Measurements from ENCODE around the gene BET1.

Gene BET1

DNA sequence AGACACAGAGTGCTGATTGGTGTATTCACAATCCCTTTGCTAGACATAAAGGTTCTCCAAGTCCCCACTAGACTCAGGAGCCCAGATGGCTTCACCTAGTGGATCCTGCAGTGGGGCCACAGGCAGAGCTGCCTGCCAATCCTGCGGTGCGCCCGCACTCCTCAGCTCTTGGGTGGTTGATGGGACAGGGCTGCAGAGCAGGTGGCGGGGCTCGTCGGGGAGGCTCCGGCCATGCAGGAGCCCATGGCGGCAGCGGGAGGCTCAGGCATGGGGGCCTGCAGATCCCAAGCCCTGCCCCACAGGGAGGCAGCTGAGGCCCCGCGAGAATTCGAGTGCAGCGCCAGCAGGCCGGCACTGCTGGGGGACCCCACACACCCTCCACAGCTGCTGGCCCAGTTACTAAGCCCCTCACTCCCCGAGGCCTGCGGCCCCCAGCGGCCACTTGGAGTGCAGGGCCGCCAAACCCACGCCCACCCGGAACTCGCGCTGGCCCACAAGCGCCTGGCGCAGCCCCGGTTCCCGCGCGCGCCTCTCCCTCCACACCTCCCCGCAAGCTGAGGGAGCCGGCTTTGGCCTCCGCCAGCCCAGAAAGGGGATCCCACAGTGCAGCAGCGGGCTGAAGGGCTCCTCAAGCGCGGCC is 7.7 kb upstream of the BET1 start:
- no peak for DNase-seq (ENCODE audit: low read depth)

DNA sequence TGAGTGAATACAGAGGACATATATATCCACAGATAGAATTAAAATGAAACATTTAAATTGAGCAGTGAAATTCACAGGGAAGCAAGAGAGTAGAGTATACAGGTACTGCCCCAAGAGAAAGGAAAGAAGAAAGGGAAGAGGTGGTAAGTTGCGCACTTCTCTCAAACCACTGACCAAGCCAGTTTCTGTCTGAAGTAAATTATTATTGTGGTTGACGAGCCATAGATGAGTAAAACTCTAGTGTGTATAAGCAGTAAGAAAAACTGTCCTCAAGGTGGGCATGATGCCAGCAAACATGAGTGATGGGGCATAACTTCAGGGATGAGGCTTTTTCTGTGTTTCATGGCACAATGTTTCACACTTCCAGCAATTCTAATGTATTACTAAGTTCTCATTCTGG is 4.4 kb upstream of the BET1 start:
- DNase-seq (ENCODE audit: low read depth) = no peak

GRCh38 chr7:94005753-94006152 is 1.6 kb upstream of the BET1 start:
- no peak for DNase-seq (ENCODE audit: low read depth)

- no peak for DNase-seq (ENCODE audit: low read depth)
These were observed 620 bp downstream of the BET1 start for GRCh38 chr7:94003446-94004023.

- no peak for DNase-seq (ENCODE audit: low read depth)
These were observed 2.8 kb downstream of the BET1 start for GRCh38 chr7:94001396-94001795.

DNA sequence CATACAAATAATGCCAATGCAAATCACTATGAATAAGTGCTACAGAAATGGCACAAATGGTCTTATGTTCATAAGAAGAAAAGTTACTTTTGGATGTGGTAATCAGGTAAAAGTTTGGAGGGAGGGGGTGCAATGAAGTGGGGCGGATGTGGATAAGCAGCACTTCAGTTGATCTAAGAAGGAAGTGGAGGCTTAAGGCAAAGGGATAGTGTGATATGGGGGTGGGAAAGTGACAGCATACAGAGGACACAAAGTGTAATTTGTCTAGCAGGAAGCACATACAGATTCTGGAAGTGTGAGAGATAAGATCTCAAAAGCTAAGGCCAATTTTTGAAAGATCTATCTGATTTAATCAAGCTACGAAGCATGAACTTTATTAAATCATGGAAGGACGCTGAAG is 6.3 kb downstream of the BET1 start:
- DNase-seq (ENCODE audit: low read depth) = no peak

DNA sequence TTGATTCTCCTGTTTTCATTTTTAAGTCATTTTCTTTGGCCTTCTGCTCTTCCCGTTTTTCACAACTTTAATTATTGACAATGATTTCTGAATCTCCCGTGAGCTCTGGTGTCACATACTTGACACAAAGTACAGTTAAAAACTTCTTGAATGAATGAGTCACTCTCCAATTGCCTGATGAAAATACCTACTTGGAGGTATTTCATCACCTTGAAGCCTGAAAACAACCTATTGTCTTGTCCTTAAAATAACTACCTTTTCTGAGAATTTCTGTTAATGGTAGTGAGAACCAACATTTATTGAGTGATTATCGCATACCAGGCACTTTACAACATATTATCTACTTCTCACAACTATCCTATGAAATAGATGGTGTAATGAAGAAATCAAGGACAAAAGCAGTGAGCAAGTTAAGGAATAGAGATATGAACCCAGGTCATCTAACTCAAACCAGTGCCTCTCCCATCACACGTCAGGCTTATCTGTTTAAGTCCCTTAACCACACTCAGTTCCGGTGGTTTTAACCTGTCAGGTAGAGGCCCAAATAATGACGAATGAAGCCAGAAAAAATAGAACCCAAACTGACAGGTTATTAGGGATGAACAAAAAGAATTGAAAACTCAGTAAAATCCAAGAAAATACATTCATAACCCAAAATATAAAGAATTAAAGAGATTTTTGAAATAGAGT is 11.6 kb downstream of the BET1 start:
- DNase-seq (ENCODE audit: low read depth) = no peak

DNA sequence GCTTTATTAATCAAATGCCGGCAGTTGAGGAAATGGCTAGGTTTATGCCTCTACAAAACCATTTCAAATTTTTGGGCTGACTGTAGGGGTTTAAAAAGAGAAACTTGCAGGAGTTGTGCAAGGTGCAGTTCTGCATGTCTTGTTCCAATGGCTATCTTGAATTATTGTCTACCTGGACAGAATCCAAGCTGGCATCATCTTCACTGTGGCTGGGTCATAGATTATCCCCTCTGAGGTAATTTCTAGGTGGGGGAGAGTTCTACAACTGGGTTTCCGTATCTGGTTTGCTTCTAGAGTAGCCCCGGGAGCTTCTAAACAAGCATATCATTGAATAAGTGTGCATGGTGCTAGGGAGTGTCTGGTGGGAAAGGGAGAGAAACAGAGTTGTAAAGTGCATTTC is 16.9 kb downstream of the BET1 start:
- DNase-seq (ENCODE audit: low read depth) = no peak

- no peak for DNase-seq (ENCODE audit: low read depth)
These were observed 19.1 kb downstream of the BET1 start for GRCh38 chr7:93985101-93985500.

DNA sequence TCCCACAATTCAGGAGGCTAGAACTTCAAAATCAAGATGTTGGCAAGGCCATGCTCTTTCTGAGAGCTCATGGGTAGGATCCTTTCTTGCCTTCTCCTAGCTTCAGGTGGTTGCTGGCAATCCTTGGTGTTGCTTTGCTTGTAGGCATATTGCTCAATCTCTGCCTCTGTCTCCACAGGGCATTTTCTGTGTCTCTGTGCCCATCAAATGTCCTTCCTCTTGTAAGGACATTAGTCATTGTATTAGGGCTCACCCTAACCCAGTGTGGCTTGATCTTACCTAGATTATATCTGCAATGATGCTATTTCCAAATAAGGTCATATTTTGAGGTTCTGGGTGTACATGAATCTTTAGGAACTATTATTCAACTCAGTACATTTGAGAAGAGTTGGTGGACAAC is 20.1 kb downstream of the BET1 start:
- DNase-seq (ENCODE audit: low read depth) = no peak

DNA sequence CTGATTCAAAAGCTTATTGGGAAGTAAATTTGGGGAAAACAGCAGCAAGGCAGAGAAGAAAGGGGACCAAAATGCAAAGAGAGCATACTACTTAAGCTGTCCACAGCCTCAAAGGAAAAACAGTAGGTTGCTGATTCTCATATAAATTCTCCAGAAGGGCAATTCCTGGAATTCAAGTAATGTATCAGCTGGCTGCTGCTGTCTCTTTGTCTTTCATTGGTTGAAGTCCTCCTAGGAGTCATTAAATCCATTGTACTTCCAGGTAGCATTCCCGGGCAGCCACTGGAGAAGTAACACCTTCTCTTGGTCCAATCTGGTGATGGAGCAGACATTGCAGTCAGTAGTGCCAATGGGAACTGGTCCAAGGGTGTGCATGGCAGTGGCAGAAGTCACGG is 22.7 kb downstream of the BET1 start:
- no peak for DNase-seq (ENCODE audit: low read depth)

DNA sequence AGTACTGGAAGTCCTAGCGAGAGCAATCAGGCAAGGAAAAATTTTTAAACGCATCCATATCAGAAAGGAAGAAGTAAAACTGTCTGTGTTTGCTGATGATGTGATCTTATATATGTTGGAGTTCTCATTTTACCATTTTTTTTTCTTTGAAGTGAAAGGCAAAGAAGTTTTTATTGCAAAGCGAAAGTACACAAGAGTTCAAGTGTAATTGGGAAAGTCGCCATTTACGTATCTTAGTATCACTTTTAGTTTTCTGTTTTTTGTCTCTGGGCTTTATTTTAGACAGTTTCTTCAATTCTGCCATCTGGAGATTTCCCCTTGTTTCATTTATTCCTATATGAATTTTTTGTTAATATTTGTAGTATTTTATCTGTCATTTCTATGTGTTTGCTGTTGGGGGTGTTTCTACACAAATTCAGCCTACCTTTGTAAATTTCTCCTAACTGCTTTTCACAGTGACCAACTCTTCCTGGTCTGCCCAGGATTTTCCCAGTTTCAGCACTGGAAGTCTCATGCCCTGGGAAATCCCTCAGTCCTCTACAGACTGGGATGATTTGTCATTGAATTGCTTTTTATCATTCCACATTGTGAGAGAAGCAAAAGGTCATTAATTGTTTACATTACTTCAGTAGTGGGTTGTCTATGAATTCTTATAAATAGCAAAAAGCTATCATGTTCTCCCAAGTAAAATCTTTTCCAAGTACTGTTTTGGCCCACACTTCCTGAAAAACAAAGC is 23.2 kb downstream of the BET1 start:
- no peak for DNase-seq (ENCODE audit: low read depth)

DNA sequence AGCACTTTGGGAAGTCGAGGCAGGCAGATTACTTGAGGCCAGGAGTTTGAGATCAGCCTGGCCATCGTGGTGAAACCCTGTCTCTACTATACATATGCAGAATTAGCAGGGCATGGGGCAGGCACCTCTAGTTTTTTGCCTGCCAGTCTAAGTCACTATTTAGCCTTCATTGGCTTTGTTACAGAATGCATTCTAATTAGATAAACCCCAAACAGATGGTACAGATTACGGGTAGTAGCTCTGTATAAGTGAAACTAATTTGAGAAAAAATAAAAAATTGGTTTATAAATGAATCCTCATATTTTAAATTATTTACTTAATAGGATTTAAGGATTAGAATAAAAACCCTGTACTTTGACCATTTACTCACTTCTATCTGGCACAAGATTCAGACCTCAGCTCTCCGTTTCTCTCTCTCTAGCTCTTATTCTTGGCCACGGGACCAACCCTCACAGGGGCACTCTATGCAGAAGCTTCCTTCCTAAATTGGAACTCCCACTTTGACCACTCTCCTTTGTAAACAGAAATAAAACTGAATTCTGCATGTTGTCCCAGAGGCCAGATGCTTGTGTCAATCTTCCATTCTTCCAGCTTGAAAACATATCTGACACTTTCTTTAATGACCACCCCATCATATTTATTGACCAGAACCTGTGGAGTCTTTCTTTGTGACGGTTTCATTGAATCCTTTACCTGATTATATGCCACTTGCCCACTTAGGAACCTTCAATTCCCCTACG is 26.8 kb downstream of the BET1 start:
- no peak for DNase-seq (ENCODE audit: low read depth)

GRCh38 chr7:93973134-93973533 is 31.0 kb downstream of the BET1 start:
- no peak for DNase-seq (ENCODE audit: low read depth)

- no peak for DNase-seq (ENCODE audit: low read depth)
These were observed 32.0 kb downstream of the BET1 start for GRCh38 chr7:93972029-93972725.

- DNase-seq (ENCODE audit: low read depth) = no peak
These were observed 35.1 kb downstream of the BET1 start for GRCh38 chr7:93968911-93969620.

- no peak for DNase-seq (ENCODE audit: low read depth)
These were observed 39.3 kb downstream of the BET1 start for GRCh38 chr7:93964813-93965212.

- DNase-seq (ENCODE audit: low read depth) = no peak
These were observed 39.9 kb downstream of the BET1 start for GRCh38 chr7:93964262-93964661.

DNA sequence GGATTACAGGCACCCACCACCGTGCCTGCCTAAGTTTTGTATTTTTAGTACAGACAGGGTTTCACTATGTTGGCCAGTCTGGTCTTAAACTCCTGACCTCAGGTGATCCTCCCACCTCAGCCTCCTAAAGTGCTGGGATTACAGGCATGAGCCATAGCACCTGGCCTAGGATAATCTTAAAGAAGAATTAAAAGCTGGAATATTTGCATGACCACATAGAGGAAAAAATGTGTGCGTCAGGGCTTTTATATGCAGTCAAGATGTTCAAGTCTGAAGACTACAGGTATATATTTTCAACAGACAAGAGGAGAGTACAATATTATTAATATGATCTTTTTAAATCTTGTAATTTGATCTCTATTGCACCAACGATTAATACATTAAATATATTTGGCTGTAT is 43.2 kb downstream of the BET1 start:
- no peak for DNase-seq (ENCODE audit: low read depth)

DNA sequence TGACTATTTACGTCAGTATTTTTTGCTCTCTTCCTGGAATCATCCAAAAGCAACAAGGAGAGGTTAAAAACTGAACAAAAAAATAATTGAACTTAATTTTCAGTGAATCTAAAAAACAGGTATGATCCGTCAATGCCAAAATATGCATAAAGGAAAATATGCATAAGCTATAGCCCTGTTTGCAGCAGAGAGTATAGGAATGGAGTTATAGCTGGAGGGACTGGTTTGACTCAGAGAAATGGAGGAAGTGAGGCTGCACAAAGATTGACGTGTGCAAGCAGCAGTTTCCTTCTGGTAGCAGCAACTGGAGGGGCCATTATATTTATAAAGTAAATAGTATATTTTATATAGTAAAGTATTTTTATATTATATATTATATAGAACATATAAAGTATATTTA is 45.5 kb downstream of the BET1 start:
- DNase-seq (ENCODE audit: low read depth) = no peak

GRCh38 chr7:93958216-93958615 is 45.9 kb downstream of the BET1 start:
- no peak for DNase-seq (ENCODE audit: low read depth)
